Heart left ventricle (tissue), 13 donors: ENCODE measurements around the gene KLHDC7B.

Experiments used
- CTCF ChIP-seq, 12 donors: fragments of 200-600 bp; sonication (generic) in 4 of 12; IDR thresholded peaks; one replicate each; pipeline versions ENCODE4 v1.5.0 to v1.8.0; 2018 to 2022; ENCODE audit warnings: antibody characterized with exemption in 12 of 12, mild to moderate bottlenecking in 5 of 12
- POLR2A ChIP-seq, 2 donors: fragments of 450-650 bp; IDR thresholded peaks; one replicate each; pipeline ENCODE4 v1.6.1; 2017; ENCODE audit warnings: antibody characterized with exemption in 2 of 2, mild to moderate bottlenecking in 2 of 2, moderate library complexity in 2 of 2
- donor health status: ischemic (EF 13 %, LVEDD 7.1; RV severe dilation, severe dysfunction).
- donor health status: DM: no; HTN: yes; CAD: no.
- donor health status: DM: no; HTN: no; CAD: no.
- donor health status: ischemic (EF 25% LVEDD 6.9; RV normal size, moderate dysfunction).
- donor health status: ischemic (EF 25% LVEDD 5.7; RV mildly dilated, moderate dysfunction).
- donor health status: ischemic (EF 35%, LVEDD 5.7; RV mildly dilated, moderate dysfunction).
- donor health status: nonischemic (EF 11% LVEDD 7.7; RV severe dilation, severe dysfunction).
- donor health status: DM: yes; HTN: yes; CAD: no.
- donor health status: PGD.
- donor health status: ischemic (EF 29% LVEDD 5.4; RV normal size, mild dysfunction).
- donor health status: nonischemic (EF 23%, LVEDD 6.1; RV moderate dilation, normal function).

GRCh38 chr22:50523458-50523805 lies 22.3 kb upstream of the KLHDC7B start:
- TF ChIP-seq CTCF (IDR thresholded peaks at IDR 0.05): no peak
- no peak for TF ChIP-seq POLR2A (IDR thresholded peaks at IDR 0.05)
